ENCODE results near the gene PDLIM5. TPM values are rescaled to one million over a fixed set of nuclear protein-coding genes. Genes with fewer than 3 reads are reported as not detected.
A peak's percentile ranks its signal among the peaks of the same experiment; 100 is the strongest.

The PDLIM5 gene
- total and polyA plus RNA-seq, 11 donors: 262 to 1,378 (median 1,035) TPM

- peak in 2 of 4 donors; percentile 8 to 16 for ATAC-seq
- Histone ChIP-seq H3K27ac (no peak overlapping the region), H3K9me3 (no peaks in the 10 kb centered on the region), H3K36me3 (peaks cover 0 to 79% (median 48%) of the 10 kb centered on the region in 9 donors), H3K4me1 (peaks cover 0 to 38% (median 21%) of the 10 kb centered on the region in 12 donors), H3K4me3 (no peak overlapping the region), H3K27me3 (no peaks in the 10 kb centered on the region)
- intact Hi-C loops (cut with DNase I): no loop called here
- 89 to 97% (median 95%) methylated on average over 7 of the region's 7 CpGs for WGBS, 4 donors
- no peak for DNase-seq
- TF ChIP-seq, protein P1, sequence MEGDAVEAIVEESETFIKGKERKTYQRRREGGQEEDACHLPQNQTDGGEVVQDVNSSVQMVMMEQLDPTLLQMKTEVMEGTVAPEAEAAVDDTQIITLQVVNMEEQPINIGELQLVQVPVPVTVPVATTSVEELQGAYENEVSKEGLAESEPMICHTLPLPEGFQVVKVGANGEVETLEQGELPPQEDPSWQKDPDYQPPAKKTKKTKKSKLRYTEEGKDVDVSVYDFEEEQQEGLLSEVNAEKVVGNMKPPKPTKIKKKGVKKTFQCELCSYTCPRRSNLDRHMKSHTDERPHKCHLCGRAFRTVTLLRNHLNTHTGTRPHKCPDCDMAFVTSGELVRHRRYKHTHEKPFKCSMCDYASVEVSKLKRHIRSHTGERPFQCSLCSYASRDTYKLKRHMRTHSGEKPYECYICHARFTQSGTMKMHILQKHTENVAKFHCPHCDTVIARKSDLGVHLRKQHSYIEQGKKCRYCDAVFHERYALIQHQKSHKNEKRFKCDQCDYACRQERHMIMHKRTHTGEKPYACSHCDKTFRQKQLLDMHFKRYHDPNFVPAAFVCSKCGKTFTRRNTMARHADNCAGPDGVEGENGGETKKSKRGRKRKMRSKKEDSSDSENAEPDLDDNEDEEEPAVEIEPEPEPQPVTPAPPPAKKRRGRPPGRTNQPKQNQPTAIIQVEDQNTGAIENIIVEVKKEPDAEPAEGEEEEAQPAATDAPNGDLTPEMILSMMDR (IDR thresholded peaks at IDR 0.05): no peak
- TF ChIP-seq POLR2A (IDR thresholded peaks at IDR 0.05): no peak
Measured at GRCh38 chr4:94648699-94649098, 197.0 kb downstream of the PDLIM5 start.

- intact Hi-C loops (cut with DNase I): no loop called here
- peaks cover 0 to 79% (median 48%) of the 10 kb centered on the region in 9 donors for H3K36me3 ChIP-seq
- H3K27ac ChIP-seq: peak overlapping the region in 2 of 12 donors; percentile 7 to 15
- TF ChIP-seq POLR2A (IDR thresholded peaks at IDR 0.05): no peak
- TF ChIP-seq, protein P1 (IDR thresholded peaks at IDR 0.05): no peak
- WGBS, 4 donors: 96 to 97% (median 96%) methylated on average over 1 of the region's 1 CpG
- H3K4me1 ChIP-seq: peaks cover 0 to 38% (median 21%) of the 10 kb centered on the region in 12 donors
- no peaks in the 10 kb centered on the region for H3K9me3 ChIP-seq
- H3K4me3 ChIP-seq: no peak overlapping the region
- ATAC-seq: no peak
- no peaks in the 10 kb centered on the region for H3K27me3 ChIP-seq
- no peak for DNase-seq
Measured at GRCh38 chr4:94649381-94650133, 197.8 kb downstream of the PDLIM5 start.

DNA sequence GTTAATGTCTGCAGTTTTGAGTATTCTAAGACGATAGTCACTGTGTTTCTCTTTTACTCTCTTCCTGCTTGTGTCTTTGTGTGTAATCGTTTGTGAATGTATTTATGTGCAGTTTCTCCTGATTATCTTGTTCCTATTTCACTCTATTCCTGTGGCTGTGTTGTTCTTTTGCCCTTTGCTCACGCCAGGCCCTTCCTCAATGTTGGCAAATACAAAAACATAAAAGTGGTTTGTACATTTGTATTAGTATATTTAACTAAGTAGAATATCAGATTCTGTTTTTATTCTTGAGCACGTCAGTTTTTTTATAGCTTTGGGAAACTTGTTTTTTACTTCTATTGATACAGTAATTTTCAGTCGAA, 198.4 kb downstream of the PDLIM5 start:
- Histone ChIP-seq H3K4me3 (no peak overlapping the region), H3K9me3 (no peaks in the 10 kb centered on the region), H3K36me3 (peaks cover 0 to 79% (median 44%) of the 10 kb centered on the region in 9 donors), H3K27me3 (no peaks in the 10 kb centered on the region), H3K4me1 (peaks cover 0 to 38% (median 21%) of the 10 kb centered on the region in 12 donors), H3K27ac (peak overlapping the region in 4 of 12 donors; percentile 7 to 23 (median 18))
- intact Hi-C loops (cut with DNase I): no loop called here
- TF ChIP-seq, protein P1 (IDR thresholded peaks at IDR 0.05): no peak
- no peak for TF ChIP-seq POLR2A (IDR thresholded peaks at IDR 0.05)
- DNase-seq: no peak
- 51 to 58% (median 56%) methylated on average over 5 of the region's 5 CpGs for WGBS, 4 donors
- no peak for ATAC-seq

DNA sequence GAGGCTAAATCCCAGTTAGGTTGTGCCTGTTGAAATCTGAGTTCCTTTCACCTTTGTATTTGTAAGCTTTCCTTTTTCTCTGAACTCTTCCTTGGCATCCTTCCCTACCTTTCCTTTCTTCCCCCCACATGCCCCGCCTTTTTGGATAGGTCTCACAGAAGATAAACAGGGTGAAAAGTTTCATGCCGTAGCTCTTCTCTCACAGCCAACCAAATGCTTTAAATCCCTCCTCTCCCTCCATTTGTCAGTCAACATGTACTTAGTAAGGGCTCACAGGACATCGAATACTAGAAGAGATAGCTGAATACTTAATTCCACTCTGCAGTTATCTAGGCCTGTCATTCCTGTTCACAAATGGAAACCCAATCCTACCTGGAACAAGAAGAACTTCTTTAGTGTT, 198.9 kb downstream of the PDLIM5 start:
- intact Hi-C loops (cut with DNase I): no loop called here
- Histone ChIP-seq H3K9me3 (no peaks in the 10 kb centered on the region), H3K27me3 (no peaks in the 10 kb centered on the region), H3K27ac (peak overlapping the region in 4 of 12 donors; percentile 11 to 23 (median 16)), H3K4me1 (peaks cover 0 to 38% (median 21%) of the 10 kb centered on the region in 12 donors), H3K4me3 (no peak overlapping the region), H3K36me3 (peaks cover 0 to 79% (median 44%) of the 10 kb centered on the region in 9 donors)
- no peak for TF ChIP-seq POLR2A (IDR thresholded peaks at IDR 0.05)
- TF ChIP-seq, protein P1 (IDR thresholded peaks at IDR 0.05): no peak
- peak; percentile 71 to 78 (median 72) for ATAC-seq
- 35 to 62% (median 51%) methylated on average over 3 of the region's 3 CpGs for WGBS, 4 donors
- no peak for DNase-seq
